Fibroblast of villous mesenchyme (primary cell): ENCODE data around the gene LRRC7. TPM values are rescaled to one million over a fixed set of nuclear protein-coding genes. Genes with fewer than 3 reads are reported as not detected.

Experiments
- DNase-seq: peaks from one replicate; pipeline ENCODE4 v3.0.0-alpha.2; 2010; ENCODE audit warnings: low read depth
- H3K4me3 ChIP-seq: 2 replicates; pipeline ENCODE4 v1.5.1; 2011; ENCODE audit warnings: low read depth, mild to moderate bottlenecking, low read length
- total RNA-seq: library from RNA; depleted of rRNA; stranded (reverse); fragments of >200 nt; gene quantifications from 2 replicates; pipeline ENCODE4 v1.2.3, GENCODE V29; 2012
- TF ChIP-seq, protein P1 (sequence below): IDR thresholded peaks from 2 replicates; pipeline ENCODE4 v1.5.1; 2012; ENCODE audit warnings: low read depth, mild to moderate bottlenecking, low read length; ENCODE audit not compliant: insufficient read depth

Gene LRRC7
- total RNA-seq, 1 donor, result 0.43 TPM

DNA sequence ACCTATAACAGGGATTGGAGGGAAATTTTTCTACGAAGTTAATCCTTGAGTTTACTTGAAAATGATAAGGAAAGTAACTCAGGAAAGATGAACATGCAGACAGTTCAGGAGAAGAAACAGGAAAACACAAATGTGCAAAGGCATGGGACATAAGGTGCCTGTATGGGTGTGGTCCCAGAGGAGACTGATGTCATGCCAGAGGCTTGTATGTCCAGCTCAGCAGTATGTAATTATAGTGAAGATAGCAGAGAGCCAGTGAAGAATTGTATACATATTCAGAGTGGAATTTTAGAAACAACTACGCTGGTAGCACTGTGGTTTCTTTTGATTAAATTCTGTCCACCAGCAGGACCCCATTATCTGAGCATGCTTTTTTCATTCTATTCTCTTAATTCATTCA lies 179.5 kb downstream of the LRRC7 start:
- TF ChIP-seq, protein P1, sequence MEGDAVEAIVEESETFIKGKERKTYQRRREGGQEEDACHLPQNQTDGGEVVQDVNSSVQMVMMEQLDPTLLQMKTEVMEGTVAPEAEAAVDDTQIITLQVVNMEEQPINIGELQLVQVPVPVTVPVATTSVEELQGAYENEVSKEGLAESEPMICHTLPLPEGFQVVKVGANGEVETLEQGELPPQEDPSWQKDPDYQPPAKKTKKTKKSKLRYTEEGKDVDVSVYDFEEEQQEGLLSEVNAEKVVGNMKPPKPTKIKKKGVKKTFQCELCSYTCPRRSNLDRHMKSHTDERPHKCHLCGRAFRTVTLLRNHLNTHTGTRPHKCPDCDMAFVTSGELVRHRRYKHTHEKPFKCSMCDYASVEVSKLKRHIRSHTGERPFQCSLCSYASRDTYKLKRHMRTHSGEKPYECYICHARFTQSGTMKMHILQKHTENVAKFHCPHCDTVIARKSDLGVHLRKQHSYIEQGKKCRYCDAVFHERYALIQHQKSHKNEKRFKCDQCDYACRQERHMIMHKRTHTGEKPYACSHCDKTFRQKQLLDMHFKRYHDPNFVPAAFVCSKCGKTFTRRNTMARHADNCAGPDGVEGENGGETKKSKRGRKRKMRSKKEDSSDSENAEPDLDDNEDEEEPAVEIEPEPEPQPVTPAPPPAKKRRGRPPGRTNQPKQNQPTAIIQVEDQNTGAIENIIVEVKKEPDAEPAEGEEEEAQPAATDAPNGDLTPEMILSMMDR, result no peak
- no peak overlapping the region for H3K4me3 ChIP-seq
- DNase-seq, result no peak

DNA sequence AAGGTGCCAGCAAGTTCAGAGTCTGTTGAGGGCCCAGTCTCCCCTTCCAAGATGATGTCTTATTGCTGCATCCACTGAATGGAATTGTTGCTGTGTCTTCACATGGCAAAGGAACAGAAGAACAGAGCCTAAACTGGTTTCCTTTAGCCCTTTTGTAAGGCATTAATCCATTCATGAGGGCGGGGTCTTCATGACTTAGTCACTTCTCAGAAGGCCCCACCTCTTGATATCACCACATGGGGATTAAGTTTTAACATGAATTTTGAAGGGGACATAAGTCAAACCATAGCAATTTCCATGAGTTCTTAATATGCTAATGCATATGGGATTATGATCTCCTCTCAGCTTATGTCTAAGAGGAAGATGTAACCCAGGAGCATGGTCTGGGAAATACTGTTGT lies 182.9 kb downstream of the LRRC7 start:
- H3K4me3 ChIP-seq, result no peak overlapping the region
- TF ChIP-seq, protein P1, result no peak
- no peak for DNase-seq

DNA sequence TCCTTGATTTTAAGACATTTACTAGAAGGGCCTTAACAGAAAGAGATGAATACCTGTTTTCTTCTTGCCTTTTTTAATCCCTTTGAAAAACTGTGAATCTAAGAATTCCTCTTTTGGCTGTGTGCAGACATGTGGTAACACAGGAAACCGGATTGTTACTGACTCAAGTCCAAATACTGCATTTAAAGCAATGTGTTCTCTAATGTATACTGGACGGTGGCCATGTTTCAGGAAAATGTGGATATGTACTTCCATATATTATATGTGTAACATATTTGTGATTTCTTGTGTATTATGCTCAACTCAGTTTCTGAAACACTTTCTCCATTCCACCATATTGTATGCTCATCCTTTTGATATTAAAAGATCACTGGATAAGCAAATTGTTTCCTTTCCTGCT lies 185.1 kb downstream of the LRRC7 start:
- no peak overlapping the region for H3K4me3 ChIP-seq
- DNase-seq, result no peak
- TF ChIP-seq, protein P1, result no peak

DNA sequence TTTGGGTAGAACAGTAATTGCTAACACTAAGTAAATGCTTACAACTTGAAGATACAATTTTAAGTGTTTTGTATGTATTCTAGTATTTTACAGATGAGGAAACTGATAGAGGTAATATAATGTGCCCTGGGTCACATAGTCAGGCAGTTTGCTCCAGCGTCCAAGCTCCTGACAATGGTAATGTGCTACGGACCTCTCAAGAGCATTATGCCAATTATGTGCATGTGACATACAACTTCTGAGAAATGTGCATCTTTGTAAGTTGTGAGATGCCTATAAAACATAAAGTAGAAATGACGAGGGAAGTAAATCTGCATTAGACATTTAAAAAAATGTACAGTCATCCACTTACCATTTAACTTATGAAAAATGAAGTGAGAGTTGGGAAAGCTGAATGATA lies 186.8 kb downstream of the LRRC7 start:
- no peak for DNase-seq
- H3K4me3 ChIP-seq, result no peak overlapping the region
- TF ChIP-seq, protein P1, result no peak

DNA sequence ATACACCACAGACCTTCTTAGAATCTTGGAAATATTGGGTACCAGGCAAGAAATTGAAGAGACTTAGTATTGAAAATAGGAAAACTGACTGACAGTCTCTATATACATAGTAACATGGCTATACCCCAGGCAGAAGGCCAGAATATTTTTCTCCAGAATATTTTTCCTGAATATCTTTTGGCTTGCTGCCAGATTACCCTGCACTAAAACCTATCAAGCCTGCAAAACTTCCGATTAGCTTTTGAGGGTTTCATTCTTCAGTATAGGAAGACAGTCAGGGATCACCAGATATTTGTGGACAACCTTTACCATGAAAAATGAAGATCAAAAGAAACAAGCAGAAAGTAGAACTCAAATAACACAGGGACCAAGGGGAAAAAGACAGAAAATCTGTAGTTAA lies 187.9 kb downstream of the LRRC7 start:
- TF ChIP-seq, protein P1, result no peak
- no peak for DNase-seq
- H3K4me3 ChIP-seq, result no peak overlapping the region

DNA sequence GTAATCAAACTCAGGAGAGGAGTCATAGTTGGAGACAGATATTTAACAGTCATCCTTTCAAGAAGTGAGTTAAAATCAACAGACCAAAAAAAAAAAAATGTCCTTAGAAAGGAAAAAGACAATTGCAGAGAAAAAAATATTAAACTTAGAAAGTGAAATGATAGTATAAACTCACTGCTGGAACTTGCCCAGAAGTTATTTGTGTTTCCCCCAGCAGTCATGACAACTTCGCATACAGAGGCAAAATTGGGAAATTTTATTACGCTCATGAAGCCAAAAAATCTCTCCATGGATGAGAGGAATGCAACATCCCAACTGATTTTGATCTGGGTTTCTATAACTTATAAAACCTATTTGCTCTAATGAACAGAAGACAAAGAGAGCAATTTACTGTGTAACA lies 198.2 kb downstream of the LRRC7 start:
- TF ChIP-seq, protein P1, result no peak
- H3K4me3 ChIP-seq, result no peak overlapping the region
- DNase-seq, result peak; percentile 3

DNA sequence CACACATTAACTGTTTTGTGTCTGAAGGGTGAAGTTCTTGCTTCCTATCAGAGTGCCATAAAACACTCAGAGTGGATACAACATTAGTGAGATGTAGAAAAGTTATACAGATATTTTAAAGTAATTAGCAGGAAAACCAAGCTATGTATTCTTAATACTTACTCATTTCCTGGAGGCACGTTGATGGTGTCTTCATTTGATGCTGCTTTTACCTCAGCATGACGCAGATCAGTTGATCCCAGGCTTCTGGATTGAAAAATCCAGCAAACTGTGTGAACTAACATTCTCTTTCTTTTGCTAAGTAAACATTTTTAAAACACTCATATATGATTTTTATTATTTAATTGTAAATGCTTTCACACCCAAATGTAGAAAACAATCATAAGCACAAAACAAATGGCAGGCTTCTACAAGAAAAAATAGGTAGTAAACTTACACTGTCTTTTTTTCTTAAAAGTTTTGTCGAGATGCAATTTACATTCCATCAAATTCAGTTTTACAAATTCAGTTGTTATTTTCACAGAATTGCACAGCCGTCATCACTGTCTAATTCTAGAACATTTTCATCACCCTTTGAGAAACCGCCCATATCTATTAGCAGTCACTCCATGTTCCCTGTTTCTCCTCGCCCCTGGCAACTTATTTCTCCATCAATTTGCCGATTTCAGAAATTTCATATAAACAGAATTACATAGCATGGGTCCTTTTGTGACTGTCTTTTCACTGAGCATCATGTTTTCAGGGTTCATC lies 198.9 kb downstream of the LRRC7 start:
- TF ChIP-seq, protein P1, result no peak
- no peak overlapping the region for H3K4me3 ChIP-seq
- peak; percentile 6 for DNase-seq
